ENCODE measurements around the gene NSMCE1.

The NSMCE1 gene

DNA sequence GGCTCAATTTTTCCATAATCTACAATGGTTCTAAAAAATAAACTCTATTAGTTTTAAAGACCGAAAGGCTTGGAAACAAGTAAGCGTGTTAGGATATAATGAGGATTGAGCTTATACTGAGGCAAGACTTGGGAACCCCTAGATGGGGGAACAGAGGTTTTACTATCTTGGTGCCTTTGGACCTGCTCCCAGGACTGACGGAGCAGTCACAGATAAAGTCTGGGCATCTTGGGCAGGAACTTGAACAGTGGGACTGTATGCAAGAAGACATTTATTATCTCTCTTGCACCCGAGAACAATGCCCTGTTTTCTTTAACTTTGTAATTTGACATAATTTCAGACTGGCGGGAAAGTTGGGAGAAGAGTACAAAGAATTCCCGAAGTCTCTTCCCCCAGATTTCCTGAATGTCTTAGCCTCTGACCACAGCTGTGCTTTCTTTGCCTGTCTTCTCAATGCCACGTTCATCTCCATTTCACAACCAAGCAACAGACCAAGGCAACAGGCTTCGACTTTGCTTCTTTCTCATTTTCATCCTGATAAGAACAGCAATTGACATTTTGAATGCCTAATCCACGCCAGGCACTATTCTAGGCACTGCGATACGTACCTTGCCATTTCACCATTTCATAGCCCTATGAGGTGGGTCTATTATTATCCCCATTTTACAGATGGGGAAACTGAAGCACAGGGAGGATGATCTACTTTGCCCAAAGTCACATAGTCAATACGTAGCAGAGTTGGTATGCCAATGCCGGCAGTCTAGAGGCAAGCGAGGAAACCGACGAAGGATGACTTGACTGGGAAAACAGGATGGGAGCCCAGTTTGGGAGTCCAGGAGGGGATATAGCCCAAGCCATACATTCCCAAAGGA, 42.2 kb upstream of the NSMCE1 start:
- H3K4me1 ChIP-seq = peaks cover 3% of the 10 kb centered on the region; the same call in 1 of the 2 replicates
- no peaks in the 10 kb centered on the region for H3K27me3 ChIP-seq (ENCODE audit: low read depth)
- H3K4me3 ChIP-seq = no peak overlapping the region
- no peak for DNase-seq (ENCODE audit: low spot score in 2 of 2)
- H3K36me3 ChIP-seq (replicated peaks) = no peaks in the 10 kb centered on the region
- H3K9me3 ChIP-seq = no peaks in the 10 kb centered on the region
- in situ Hi-C loops (cut with MboI; ENCODE audit: low sequenced_read_pairs) = no loop called here

DNA sequence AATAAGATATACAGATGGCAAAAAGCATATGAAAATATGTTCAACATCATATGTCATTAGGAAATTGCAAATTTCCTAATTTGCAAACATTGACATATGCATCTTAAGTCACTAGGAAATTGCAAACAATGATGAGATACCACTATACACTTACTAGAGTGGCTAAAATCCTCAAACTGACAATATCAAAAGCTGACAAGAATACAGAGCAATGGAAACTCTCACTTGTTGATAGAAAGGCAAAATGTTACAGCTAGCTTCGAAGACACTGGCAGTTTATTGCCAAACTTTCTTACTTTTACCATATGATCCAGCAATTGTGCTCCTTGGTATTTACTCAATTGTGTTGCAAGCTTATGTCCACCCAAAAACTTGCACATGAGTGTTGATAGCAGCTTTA, 40.2 kb upstream of the NSMCE1 start:
- in situ Hi-C loops (cut with MboI; ENCODE audit: low sequenced_read_pairs) = no loop called here
- DNase-seq (ENCODE audit: low spot score in 2 of 2) = no peak

DNA sequence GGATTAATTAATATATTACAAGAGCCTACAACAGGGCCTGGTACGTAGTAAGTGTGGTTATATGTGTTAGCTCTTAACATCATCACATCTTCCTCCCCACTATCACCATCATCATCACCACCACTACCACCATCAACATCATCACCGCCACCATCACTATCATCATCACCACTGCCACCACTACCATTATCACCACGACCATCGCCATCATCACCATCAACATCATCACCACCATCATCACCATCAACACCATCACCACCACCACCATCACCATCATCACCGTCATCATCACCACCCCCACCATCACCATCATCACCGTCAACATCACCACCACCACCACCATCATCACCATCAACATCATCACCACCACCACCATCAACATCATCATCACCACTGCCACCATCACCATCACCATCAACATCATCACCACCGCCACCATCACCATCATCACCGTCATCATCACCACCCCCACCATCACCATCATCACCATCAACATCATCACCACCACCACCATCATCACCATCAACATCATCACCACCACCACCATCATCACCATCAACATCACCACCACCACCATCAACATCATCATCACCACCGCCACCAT, 37.4 kb upstream of the NSMCE1 start:
- DNase-seq (ENCODE audit: low spot score in 2 of 2) = no peak
- no peaks in the 10 kb centered on the region for H3K27me3 ChIP-seq (ENCODE audit: low read depth)
- no peaks in the 10 kb centered on the region for H3K9me3 ChIP-seq
- H3K4me3 ChIP-seq = no peak overlapping the region
- H3K4me1 ChIP-seq = no peaks in the 10 kb centered on the region; the same call in 1 of the 2 replicates
- in situ Hi-C loops (cut with MboI; ENCODE audit: low sequenced_read_pairs) = no loop called here
- H3K36me3 ChIP-seq (replicated peaks) = no peaks in the 10 kb centered on the region

More for the DNA sequence above, 40.2 kb upstream of the NSMCE1 start:
- H3K4me3 ChIP-seq = no peak overlapping the region
- H3K9me3 ChIP-seq = no peaks in the 10 kb centered on the region
- no peaks in the 10 kb centered on the region for H3K4me1 ChIP-seq
- no peaks in the 10 kb centered on the region for H3K27me3 ChIP-seq (ENCODE audit: low read depth)
- H3K36me3 ChIP-seq (replicated peaks) = no peaks in the 10 kb centered on the region

DNA sequence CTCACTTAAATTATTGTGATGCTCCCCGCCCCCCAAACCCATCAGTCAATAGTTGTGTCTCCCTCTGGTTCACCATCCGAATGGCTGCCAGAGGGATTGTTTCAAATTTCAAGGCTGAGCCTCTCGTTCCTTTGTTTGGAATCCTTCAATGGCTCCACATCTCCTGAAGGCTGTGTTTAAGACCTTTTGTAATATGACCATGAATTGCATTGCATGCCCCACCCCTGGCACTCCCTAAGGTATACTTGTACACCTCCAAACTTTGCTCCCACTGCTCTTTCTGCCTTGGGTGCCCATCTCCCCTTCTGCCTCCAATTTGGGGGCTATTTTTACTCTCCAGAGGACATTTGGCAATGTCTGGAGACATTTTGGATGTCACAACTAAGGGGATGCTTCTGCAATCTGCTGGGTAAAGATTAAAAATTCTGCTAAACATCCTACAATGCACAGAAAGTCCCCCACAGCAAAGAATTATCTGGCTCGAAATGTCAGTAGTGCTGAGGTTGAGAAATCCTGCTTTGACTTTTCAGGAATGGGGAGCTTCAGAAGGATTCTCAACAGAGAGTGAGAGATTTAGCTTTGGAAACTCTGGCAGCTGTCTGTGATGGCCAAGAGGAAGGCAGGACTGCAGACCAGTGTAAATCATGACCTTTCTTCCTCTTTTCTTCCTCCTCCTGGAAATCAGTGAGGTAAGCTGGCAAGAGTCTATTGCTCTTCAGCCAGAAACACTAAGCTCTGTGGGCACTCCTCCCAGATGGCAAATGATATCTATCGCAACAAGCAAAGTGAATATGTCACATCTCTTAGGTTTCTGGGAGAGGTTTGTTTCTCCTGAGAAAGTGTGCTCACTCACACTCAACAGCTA, 36.5 kb upstream of the NSMCE1 start:
- Histone ChIP-seq H3K4me1 (no peaks in the 10 kb centered on the region; the same call in 1 of the 2 replicates), H3K27me3 (ENCODE audit: low read depth) (no peaks in the 10 kb centered on the region), H3K36me3 (replicated peaks) (no peaks in the 10 kb centered on the region), H3K9me3 (no peaks in the 10 kb centered on the region), H3K4me3 (no peak overlapping the region)
- DNase-seq (ENCODE audit: low spot score in 2 of 2) = no peak
- in situ Hi-C loops (cut with MboI; ENCODE audit: low sequenced_read_pairs) = no loop called here

DNA sequence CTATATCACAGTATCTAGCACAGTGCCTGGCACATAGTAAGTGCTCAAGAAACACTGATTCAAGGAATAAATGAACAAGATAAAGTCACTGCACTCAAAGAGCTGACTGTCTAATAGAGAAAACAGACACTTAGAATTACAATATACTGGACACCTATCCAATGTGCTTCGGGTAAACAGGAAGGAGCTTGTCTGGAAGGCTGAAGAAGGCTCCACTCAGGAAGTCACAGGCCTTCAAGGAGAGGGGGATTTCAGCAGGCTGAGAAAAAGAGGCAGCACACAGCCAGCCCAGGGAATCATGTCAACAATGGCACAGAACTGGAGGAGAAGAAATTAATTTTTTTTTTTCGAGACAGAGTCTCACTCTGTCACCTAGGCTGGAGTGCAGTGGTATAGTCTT, 35.5 kb upstream of the NSMCE1 start:
- in situ Hi-C loops (cut with MboI; ENCODE audit: low sequenced_read_pairs) = no loop called here
- no peaks in the 10 kb centered on the region for H3K36me3 ChIP-seq (replicated peaks)

DNA sequence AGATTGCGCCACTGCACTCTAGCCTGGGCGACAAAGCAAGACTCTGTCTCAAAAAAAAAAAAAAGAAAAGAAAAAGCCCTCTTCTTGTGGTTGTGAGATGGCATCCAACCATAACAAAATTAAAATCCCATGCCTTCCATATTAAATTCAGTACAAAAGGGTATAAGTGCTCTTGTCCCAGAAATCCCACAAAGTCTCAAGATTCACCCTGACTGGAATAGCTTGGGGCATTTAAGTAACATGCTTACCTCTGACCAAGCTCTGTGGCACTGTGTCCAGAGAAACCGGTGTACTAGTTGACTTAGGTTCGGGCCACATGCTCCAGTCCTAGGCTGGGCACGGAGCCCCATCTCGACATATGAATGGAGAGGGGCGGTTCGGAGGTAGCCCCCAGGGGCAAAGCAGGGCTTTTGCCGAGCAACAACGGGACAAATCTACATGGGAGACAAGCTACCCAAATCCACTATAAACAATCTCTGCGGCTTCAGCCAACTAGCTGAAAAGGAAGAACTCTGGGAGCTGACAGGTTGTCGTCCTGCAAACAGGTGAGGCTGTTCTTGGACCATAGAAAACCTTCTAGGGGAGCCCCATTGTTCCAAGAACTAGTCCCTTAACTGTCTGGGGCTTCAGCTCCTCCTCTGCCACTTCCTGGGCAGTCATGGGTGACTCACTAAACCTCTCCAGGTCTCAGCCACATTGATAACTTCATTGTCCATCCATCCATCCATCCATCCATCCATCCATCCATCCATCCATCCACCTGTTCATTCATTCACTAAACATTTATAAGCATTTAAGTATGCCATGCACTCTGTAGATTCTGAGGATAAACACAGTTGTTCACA, 34.9 kb upstream of the NSMCE1 start:
- in situ Hi-C loops (cut with MboI; ENCODE audit: low sequenced_read_pairs) = no loop called here
- Histone ChIP-seq H3K4me1 (no peaks in the 10 kb centered on the region; the same call in 1 of the 2 replicates), H3K9me3 (no peaks in the 10 kb centered on the region), H3K4me3 (no peak overlapping the region), H3K36me3 (replicated peaks) (no peaks in the 10 kb centered on the region), H3K27me3 (ENCODE audit: low read depth) (no peaks in the 10 kb centered on the region)
- no peak for DNase-seq (ENCODE audit: low spot score in 2 of 2)

More for the DNA sequence above, 35.5 kb upstream of the NSMCE1 start:
- no peak for DNase-seq (ENCODE audit: low spot score in 2 of 2)
- no peaks in the 10 kb centered on the region; the same call in 1 of the 2 replicates for H3K4me1 ChIP-seq
- no peak overlapping the region for H3K4me3 ChIP-seq
- H3K9me3 ChIP-seq = no peaks in the 10 kb centered on the region
- H3K27me3 ChIP-seq (ENCODE audit: low read depth) = no peaks in the 10 kb centered on the region

DNA sequence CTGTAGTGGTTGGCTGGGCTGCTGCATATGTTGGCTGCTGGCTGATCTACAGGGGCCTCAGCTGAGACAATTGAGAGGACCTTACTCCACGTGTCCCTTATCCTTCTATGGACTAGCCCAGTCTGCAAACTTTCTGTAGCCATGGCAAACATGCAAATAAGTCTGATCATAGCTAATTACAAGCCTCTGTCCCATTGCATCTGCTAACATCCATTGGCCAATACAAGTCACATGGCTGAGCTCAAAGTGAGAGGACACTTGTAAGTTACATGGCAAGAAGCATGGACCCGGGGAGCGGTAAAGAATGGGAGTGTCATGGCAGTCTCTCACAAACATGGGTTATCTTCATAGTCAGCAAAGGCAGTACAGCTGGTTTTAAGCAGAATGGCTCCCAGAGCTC, 33.6 kb upstream of the NSMCE1 start:
- Histone ChIP-seq H3K4me3 (no peak overlapping the region), H3K4me1 (no peaks in the 10 kb centered on the region; the same call in 1 of the 2 replicates), H3K36me3 (replicated peaks) (no peaks in the 10 kb centered on the region), H3K9me3 (no peaks in the 10 kb centered on the region), H3K27me3 (ENCODE audit: low read depth) (no peaks in the 10 kb centered on the region)
- DNase-seq (ENCODE audit: low spot score in 2 of 2) = no peak
- in situ Hi-C loops (cut with MboI; ENCODE audit: low sequenced_read_pairs) = no loop called here

DNA sequence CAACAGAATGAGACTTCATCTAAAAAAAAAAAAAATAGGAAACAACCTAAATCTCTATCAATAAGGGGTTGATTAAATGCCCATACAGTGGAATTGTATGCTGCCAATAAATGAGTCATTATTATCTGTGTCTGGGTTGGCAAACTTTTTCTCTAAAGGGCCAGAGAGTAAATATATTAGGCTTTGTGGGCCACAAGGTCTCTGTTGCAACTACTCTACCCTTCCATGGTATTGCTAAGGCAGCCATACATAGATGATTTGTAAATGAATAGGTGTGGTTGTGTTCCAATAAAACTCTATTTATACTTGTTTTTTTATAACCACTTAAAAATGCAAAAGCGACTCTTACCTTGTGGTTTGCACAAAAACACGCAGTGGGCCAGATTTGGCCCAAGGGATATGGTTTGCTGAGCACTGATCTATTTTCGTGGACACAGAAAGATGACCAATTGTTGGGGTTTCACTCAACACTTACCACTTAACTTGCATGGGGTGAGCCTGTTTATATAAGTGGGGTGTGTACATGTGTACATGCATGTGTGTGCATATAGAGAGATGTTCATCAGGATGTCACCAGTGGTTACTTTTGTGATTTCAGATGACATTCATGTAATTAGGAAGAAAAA, 32.8 kb upstream of the NSMCE1 start:
- no peak overlapping the region for H3K4me3 ChIP-seq
- no peaks in the 10 kb centered on the region; the same call in 1 of the 2 replicates for H3K4me1 ChIP-seq
- in situ Hi-C loops (cut with MboI; ENCODE audit: low sequenced_read_pairs) = no loop called here
- H3K36me3 ChIP-seq (replicated peaks) = no peaks in the 10 kb centered on the region
- H3K27me3 ChIP-seq (ENCODE audit: low read depth) = no peaks in the 10 kb centered on the region
- H3K9me3 ChIP-seq = no peaks in the 10 kb centered on the region
- peak in 1 of 2 experiments; percentile 6 for DNase-seq (ENCODE audit: low spot score in 2 of 2)

DNA sequence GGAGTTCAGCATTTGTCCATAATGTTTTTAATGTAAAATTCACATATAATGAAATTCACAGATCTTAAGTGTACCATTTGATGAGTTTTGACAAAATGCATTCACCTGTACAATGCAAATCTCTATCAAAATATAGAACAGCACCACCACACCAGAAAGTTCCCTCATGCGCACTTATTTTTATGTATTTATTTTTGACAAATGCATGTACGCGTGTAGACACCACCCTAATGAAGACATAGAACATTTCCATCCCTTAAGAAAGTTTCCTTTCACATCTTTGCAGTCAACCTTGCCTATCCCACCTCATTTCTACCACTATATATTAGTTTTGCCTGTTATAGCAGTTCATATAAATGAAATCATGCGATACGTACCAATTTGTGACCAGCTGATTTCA, 29.6 kb upstream of the NSMCE1 start:
- Histone ChIP-seq H3K9me3 (no peaks in the 10 kb centered on the region), H3K36me3 (replicated peaks) (no peaks in the 10 kb centered on the region), H3K4me1 (no peaks in the 10 kb centered on the region; the same call in 1 of the 2 replicates), H3K27me3 (ENCODE audit: low read depth) (no peaks in the 10 kb centered on the region), H3K4me3 (no peak overlapping the region)
- in situ Hi-C loops (cut with MboI; ENCODE audit: low sequenced_read_pairs) = no loop called here
- no peak for DNase-seq (ENCODE audit: low spot score in 2 of 2)

DNA sequence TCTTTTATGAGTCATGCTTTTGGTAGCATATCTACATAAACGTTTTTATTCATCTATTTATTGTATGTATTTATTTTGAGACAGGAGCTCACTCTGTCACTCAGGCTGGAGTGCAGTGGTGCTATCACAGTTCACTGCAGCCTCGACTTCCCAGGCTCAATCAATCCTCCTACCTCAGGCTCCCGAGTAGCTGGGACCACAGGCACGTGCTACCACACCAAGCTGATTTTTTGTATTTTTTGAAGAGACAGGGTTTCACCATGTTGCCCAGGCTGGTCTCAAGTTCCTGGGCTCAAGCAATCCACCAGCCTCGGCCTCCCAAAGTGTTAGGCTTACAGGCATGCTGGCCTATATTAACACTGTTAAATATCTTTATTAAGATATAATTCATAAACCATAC, 24.8 kb upstream of the NSMCE1 start:
- no peaks in the 10 kb centered on the region for H3K9me3 ChIP-seq
- no peaks in the 10 kb centered on the region for H3K36me3 ChIP-seq (replicated peaks)
- no peak for DNase-seq (ENCODE audit: low spot score in 2 of 2)
- H3K4me1 ChIP-seq = no peaks in the 10 kb centered on the region
- H3K4me3 ChIP-seq = no peak overlapping the region
- in situ Hi-C loops (cut with MboI; ENCODE audit: low sequenced_read_pairs) = no loop called here
- H3K27me3 ChIP-seq (ENCODE audit: low read depth) = no peaks in the 10 kb centered on the region

DNA sequence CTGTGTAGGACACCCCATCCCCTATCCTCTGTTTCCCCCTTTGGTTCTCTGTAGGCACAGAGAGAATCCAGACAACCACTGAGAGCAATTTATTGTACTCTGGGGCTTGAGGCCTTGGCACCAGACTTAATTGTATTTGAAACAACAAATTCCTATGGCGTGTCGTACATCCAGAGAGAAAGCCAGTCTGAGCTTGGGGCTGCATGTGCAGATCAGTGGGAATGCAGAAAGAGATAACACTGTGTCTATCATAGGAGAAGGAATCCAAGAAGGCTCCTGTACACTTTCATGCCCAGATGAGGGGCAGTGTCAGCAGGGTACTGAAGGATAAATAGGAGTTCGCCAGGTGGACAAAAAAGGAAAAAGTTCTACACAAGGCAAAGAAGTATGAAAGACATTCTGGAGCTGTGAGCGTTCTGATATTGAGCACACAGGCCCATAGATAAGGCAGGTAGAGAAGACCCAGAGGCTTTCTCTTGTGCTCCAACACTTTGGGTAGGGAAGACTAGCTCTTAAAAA, 23.2 kb upstream of the NSMCE1 start:
- Histone ChIP-seq H3K4me1 (no peaks in the 10 kb centered on the region), H3K9me3 (no peaks in the 10 kb centered on the region), H3K27me3 (ENCODE audit: low read depth) (no peaks in the 10 kb centered on the region), H3K36me3 (replicated peaks) (no peaks in the 10 kb centered on the region), H3K4me3 (no peak overlapping the region)
- no peak for DNase-seq (ENCODE audit: low spot score in 2 of 2)
- in situ Hi-C loops (cut with MboI; ENCODE audit: low sequenced_read_pairs) = no loop called here

DNA sequence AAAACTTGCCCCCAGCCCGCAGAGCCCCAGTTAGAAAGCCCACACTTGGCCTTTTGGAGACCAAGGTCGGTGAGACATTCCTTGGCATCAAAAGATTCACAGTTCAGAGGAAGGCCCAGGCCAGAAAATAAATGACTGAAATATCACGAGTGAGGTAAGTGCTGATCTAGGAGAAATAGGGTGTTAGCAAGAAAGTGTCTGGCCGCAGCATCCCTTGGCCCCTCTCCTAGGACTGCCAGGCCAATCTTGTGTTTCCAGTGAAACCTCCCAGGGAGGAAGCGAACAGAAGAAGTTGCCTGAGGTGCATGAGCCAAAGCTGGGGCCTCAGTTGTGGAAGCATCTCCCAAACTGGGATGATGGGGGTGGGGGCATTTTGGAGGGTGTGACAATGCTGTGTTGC, 22.5 kb upstream of the NSMCE1 start:
- H3K36me3 ChIP-seq (replicated peaks) = no peaks in the 10 kb centered on the region
- in situ Hi-C loops (cut with MboI; ENCODE audit: low sequenced_read_pairs) = no loop called here
- no peak overlapping the region for H3K4me3 ChIP-seq
- H3K4me1 ChIP-seq = no peaks in the 10 kb centered on the region
- no peak for DNase-seq (ENCODE audit: low spot score in 2 of 2)
- no peaks in the 10 kb centered on the region for H3K27me3 ChIP-seq (ENCODE audit: low read depth)
- no peaks in the 10 kb centered on the region for H3K9me3 ChIP-seq

Measured in HAP-1 (cell line).